Chondrocyte (in vitro differentiated cells): ENCODE measurements around the gene RGS3. TPM values are rescaled to one million over a fixed set of nuclear protein-coding genes. Genes with fewer than 3 reads are reported as not detected.

ENCODE experiments used
- DNase-seq: peaks from one replicate; pipeline ENCODE4 v3.0.0; 2021; ENCODE audit warnings: mixed read lengths, low spot score
- H3K27ac Mint-ChIP-seq: one replicate; pipeline ENCODE4 v1.8.0; 2021; ENCODE audit warnings: mild to moderate bottlenecking, moderate library complexity, mixed read lengths; ENCODE audit not compliant: unreplicated experiment
- H3K27me3 Mint-ChIP-seq: 2 replicates; pipeline ENCODE4 v1.8.0; 2021; ENCODE audit warnings: low read depth, mixed read lengths
- H3K36me3 Mint-ChIP-seq: 2 replicates; pipeline ENCODE4 v1.8.0; 2021; ENCODE audit warnings: low read depth, mixed read lengths
- H3K4me1 Mint-ChIP-seq: 2 replicates; pipeline ENCODE4 v1.8.0; 2021; ENCODE audit warnings: low read depth, mild to moderate bottlenecking, mixed read lengths
- H3K4me3 Mint-ChIP-seq: one replicate; pipeline ENCODE4 v1.8.0; 2021; ENCODE audit warnings: mild to moderate bottlenecking, moderate library complexity, mixed read lengths; ENCODE audit not compliant: unreplicated experiment
- H3K9me3 Mint-ChIP-seq: 2 replicates; pipeline ENCODE4 v1.8.0; 2021; ENCODE audit warnings: low read depth, mixed read lengths
- total RNA-seq: library from RNA; stranded (reverse); gene quantifications from 3 replicates; pipeline ENCODE4 v1.2.1, GENCODE V29; 2021
- TF ChIP-seq, protein P1 (sequence below): fragments of 200-600 bp; sonication (generic); IDR thresholded peaks from 2 replicates; pipeline ENCODE4 v1.5.0; 2021; ENCODE audit warnings: antibody characterized with exemption, mild to moderate bottlenecking, moderate library complexity

RGS3 gene
- total RNA-seq, 1 donor from 2014 or later = 55.2 TPM

DNA sequence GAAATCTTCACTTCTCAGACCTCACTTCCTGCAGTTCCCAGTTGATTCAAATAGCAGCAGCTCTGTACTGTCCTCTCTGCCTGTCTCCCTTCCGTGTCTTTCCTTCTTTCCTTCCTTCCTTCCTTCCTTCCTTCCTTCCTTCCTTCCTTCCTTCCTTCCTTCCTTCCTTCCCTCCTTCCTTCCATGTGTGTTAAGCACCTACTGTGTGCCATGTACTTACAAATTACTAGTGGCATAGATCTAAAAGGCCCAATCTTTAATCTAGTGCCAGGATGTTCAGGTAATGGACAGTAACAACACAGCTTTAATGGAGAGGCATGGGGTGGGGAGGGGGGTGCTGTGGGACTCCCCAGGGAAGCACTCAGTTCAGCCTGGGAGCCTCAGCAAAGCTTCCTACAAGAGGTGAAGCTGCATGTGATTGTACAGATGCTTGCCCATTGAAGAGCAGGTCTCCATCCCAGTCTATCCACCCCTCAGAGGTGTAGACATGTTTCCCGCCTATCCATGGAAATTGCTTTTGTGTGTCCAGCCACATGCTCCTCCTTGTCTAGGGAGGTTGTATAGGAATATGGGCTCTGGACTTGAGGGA lies 106.0 kb downstream of the RGS3 start:
- DNase-seq = no peak
- no peak overlapping the region for H3K4me3 Mint-ChIP-seq
- TF ChIP-seq, protein P1, sequence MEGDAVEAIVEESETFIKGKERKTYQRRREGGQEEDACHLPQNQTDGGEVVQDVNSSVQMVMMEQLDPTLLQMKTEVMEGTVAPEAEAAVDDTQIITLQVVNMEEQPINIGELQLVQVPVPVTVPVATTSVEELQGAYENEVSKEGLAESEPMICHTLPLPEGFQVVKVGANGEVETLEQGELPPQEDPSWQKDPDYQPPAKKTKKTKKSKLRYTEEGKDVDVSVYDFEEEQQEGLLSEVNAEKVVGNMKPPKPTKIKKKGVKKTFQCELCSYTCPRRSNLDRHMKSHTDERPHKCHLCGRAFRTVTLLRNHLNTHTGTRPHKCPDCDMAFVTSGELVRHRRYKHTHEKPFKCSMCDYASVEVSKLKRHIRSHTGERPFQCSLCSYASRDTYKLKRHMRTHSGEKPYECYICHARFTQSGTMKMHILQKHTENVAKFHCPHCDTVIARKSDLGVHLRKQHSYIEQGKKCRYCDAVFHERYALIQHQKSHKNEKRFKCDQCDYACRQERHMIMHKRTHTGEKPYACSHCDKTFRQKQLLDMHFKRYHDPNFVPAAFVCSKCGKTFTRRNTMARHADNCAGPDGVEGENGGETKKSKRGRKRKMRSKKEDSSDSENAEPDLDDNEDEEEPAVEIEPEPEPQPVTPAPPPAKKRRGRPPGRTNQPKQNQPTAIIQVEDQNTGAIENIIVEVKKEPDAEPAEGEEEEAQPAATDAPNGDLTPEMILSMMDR = no peak
- H3K27ac Mint-ChIP-seq = no peak overlapping the region
- peaks cover 3% of the 10 kb centered on the region for H3K36me3 Mint-ChIP-seq
- H3K9me3 Mint-ChIP-seq = no peaks in the 10 kb centered on the region
- H3K27me3 Mint-ChIP-seq = no peaks in the 10 kb centered on the region
- H3K4me1 Mint-ChIP-seq = peaks cover 65% of the 10 kb centered on the region

DNA sequence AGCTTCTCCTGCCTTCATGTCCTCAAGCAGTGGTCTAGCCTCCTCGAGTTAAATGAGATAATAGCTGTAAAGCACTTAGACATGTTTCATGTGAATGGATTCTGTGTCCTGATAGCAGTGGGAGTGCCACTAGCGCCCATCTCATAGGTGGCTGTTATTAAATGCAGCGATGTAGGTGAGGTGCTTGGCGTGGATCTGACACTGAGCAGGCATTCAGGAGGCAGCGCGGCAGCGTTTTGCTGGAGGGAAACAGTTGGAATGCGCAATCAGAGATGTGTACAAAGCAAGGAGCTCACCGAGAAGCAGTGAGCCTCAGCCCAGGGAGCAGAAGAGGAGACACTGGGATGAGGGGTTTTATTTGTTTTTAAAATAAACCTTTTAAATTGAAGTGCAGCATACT lies 106.6 kb downstream of the RGS3 start:
- Mint-ChIP-seq H3K36me3 (peaks cover 3% of the 10 kb centered on the region), H3K27ac (no peak overlapping the region), H3K4me3 (no peak overlapping the region), H3K4me1 (peaks cover 60% of the 10 kb centered on the region), H3K27me3 (no peaks in the 10 kb centered on the region), H3K9me3 (no peaks in the 10 kb centered on the region)
- no peak for DNase-seq
- TF ChIP-seq, protein P1 = no peak

DNA sequence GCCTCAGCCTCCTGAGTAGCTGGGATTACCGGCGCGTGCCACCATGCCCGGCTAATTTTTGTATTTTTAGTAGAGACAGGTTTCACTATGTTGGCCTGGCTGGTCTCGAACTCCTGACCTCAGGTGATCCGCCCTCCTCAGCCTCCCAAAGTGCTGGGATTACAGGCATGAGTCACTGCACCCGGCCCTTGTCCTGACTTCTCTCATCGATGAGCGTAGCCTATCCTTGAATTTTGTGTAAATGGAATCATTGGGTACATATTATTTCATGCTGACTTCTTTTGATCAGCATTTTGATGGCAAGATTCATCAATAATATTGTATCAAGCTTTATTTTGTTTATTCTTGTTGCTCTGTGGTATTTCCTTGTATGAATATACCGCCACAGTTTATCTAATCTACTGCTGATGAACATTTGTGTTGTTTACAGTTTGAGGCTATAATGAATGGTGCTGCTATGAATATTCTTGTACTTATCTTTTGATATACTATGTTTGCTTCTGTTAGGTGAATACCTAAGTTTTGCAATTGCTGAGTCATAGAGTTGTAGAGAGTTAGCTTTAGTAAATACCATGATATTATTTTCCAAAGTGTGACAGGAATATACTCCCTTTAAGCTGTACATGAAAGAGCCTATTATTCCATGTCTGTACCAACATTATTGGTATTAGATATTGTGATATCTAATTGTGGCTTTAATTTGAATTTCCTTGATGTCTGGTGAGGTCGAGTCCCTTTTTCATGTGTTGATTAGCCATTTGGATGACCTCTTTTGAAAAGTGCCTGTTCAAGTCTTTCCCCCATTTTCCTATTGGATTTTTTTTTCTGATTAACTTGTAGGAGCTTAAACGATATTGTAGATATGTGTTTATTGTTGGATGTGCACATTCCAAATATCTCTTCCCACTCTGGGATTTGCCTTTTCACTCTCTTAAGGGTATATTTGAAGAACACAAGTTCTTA lies 107.5 kb downstream of the RGS3 start:
- TF ChIP-seq, protein P1 = no peak
- DNase-seq = peak; percentile 17
- peaks cover 53% of the 10 kb centered on the region for H3K4me1 Mint-ChIP-seq

GRCh38 chr9:113572076-113572861 lies 108.7 kb downstream of the RGS3 start:
- H3K9me3 Mint-ChIP-seq = no peaks in the 10 kb centered on the region
- no peak overlapping the region for H3K27ac Mint-ChIP-seq
- H3K36me3 Mint-ChIP-seq = peaks cover 3% of the 10 kb centered on the region
- H3K4me1 Mint-ChIP-seq = peaks cover 43% of the 10 kb centered on the region
- TF ChIP-seq, protein P1 = no peak
- H3K4me3 Mint-ChIP-seq = no peak overlapping the region
- no peaks in the 10 kb centered on the region for H3K27me3 Mint-ChIP-seq
- peak; percentile 35 for DNase-seq

More for the DNA sequence above, 107.5 kb downstream of the RGS3 start:
- Mint-ChIP-seq H3K27me3 (no peaks in the 10 kb centered on the region), H3K9me3 (no peaks in the 10 kb centered on the region), H3K27ac (no peak overlapping the region), H3K4me3 (no peak overlapping the region), H3K36me3 (peaks cover 3% of the 10 kb centered on the region)
